WTC11 (cell line): ENCODE measurements around the gene BMP3.

ENCODE experiments used
- CBFB ChIP-seq: sonication (generic); formaldehyde crosslinking; IDR thresholded peaks from 2 replicates; pipeline ENCODE4 v1.8.1; 2022; ENCODE audit warnings: mild to moderate bottlenecking, low read depth, missing genetic modification reagents
- CREB1 ChIP-seq: sonication (generic); formaldehyde crosslinking; IDR thresholded peaks from 2 replicates; pipeline ENCODE4 v1.8.0; 2023; ENCODE audit warnings: mild to moderate bottlenecking, missing genetic modification reagents
- GTF2I ChIP-seq: fragments of 250-450 bp; sonication (Bioruptor Pico); conservative IDR thresholded peaks from 2 replicates; pipeline ENCODE4 v1.4.0; 2021; ENCODE audit warnings: mild to moderate bottlenecking
- HMGA2 ChIP-seq: fragments of 250-450 bp; sonication (Bioruptor Pico); IDR thresholded peaks from 2 replicates; pipeline ENCODE4 v1.4.0; 2021; ENCODE audit warnings: mild to moderate bottlenecking, moderate library complexity
- NFYB ChIP-seq: sonication (generic); formaldehyde crosslinking; conservative IDR thresholded peaks from 2 replicates; pipeline ENCODE4 v1.8.0; 2022; ENCODE audit warnings: low read depth, missing genetic modification reagents
- NR3C1 ChIP-seq: sonication (generic); formaldehyde crosslinking; conservative IDR thresholded peaks from 2 replicates; pipeline ENCODE4 v1.8.1; 2023; ENCODE audit warnings: low read depth, mild to moderate bottlenecking, missing genetic modification reagents
- OVOL2 ChIP-seq: fragments of 250-450 bp; sonication (Bioruptor Pico); IDR thresholded peaks from 2 replicates; pipeline ENCODE4 v1.9.0; 2021; ENCODE audit warnings: mild to moderate bottlenecking, borderline replicate concordance
- ZNF138 ChIP-seq: sonication (generic); formaldehyde crosslinking; conservative IDR thresholded peaks from 2 replicates; pipeline ENCODE4 v1.8.1; 2022; ENCODE audit warnings: mild to moderate bottlenecking, moderate library complexity, missing genetic modification reagents
- ZNF232 ChIP-seq: sonication (generic); formaldehyde crosslinking; IDR thresholded peaks from 2 replicates; pipeline ENCODE4 v1.8.0; 2022; ENCODE audit warnings: mild to moderate bottlenecking, missing genetic modification reagents
- TF ChIP-seq, protein P1 (sequence below): fragments of 200-600 bp; IDR thresholded peaks from 2 replicates; pipeline ENCODE4 v1.8.0; 2022; ENCODE audit warnings: antibody characterized with exemption
- TF ChIP-seq, protein P2 (sequence below): sonication (generic); formaldehyde crosslinking; IDR thresholded peaks from 2 replicates; pipeline ENCODE4 v1.8.1; 2022; ENCODE audit warnings: low read depth, mild to moderate bottlenecking, moderate library complexity, missing genetic modification reagents, borderline replicate concordance
- TF ChIP-seq, protein P3 (sequence below): sonication (generic); formaldehyde crosslinking; IDR thresholded peaks from 2 replicates; pipeline ENCODE4 v1.8.0; 2022; ENCODE audit warnings: mild to moderate bottlenecking, missing genetic modification reagents
- TF ChIP-seq, protein P4 (sequence below): sonication (generic); formaldehyde crosslinking; IDR thresholded peaks from 2 replicates; pipeline ENCODE4 v1.8.1; 2023; ENCODE audit warnings: mild to moderate bottlenecking, missing genetic modification reagents, borderline replicate concordance
- TF ChIP-seq, protein P5 (sequence below): sonication (generic); formaldehyde crosslinking; IDR thresholded peaks from 2 replicates; pipeline ENCODE4 v1.8.1; 2023; ENCODE audit warnings: mild to moderate bottlenecking, moderate library complexity, missing genetic modification reagents

DNA sequence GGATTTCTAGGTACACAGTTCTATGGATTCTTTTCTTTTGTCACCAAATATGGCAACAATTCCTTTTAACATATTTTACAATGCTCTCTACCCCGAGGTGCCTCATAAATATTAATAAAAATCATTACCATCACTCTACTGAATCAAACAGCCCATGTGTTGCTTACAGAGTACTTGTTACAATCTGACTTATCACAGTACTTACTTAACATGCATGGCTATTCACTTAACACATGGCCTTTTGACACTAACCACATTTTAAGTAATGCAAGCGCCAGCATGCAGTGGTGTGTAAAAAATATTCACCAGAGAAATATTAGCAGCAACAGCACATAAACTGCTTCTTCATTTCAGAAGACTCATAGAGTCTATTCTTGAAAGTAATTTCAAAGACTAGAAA, 64.9 kb downstream of the BMP3 start:
- TF ChIP-seq, protein P1, sequence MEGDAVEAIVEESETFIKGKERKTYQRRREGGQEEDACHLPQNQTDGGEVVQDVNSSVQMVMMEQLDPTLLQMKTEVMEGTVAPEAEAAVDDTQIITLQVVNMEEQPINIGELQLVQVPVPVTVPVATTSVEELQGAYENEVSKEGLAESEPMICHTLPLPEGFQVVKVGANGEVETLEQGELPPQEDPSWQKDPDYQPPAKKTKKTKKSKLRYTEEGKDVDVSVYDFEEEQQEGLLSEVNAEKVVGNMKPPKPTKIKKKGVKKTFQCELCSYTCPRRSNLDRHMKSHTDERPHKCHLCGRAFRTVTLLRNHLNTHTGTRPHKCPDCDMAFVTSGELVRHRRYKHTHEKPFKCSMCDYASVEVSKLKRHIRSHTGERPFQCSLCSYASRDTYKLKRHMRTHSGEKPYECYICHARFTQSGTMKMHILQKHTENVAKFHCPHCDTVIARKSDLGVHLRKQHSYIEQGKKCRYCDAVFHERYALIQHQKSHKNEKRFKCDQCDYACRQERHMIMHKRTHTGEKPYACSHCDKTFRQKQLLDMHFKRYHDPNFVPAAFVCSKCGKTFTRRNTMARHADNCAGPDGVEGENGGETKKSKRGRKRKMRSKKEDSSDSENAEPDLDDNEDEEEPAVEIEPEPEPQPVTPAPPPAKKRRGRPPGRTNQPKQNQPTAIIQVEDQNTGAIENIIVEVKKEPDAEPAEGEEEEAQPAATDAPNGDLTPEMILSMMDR = no peak
- TF ChIP-seq HMGA2 (no peak), CREB1 (CRISPR knock-in tag) (no peak), NFYB (CRISPR knock-in tag) (no peak), OVOL2 (no peak), ZNF138 (CRISPR knock-in tag) (no peak), ZNF232 (no peak), GTF2I (CRISPR knock-in tag) (no peak), CBFB (CRISPR knock-in tag) (no peak), NR3C1 (CRISPR knock-in tag) (no peak)
- TF ChIP-seq, protein P2, sequence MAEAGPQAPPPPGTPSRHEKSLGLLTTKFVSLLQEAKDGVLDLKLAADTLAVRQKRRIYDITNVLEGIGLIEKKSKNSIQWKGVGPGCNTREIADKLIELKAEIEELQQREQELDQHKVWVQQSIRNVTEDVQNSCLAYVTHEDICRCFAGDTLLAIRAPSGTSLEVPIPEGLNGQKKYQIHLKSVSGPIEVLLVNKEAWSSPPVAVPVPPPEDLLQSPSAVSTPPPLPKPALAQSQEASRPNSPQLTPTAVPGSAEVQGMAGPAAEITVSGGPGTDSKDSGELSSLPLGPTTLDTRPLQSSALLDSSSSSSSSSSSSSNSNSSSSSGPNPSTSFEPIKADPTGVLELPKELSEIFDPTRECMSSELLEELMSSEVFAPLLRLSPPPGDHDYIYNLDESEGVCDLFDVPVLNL = no peak
- TF ChIP-seq, protein P3, sequence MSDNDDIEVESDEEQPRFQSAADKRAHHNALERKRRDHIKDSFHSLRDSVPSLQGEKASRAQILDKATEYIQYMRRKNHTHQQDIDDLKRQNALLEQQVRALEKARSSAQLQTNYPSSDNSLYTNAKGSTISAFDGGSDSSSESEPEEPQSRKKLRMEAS = no peak
- TF ChIP-seq, protein P4, sequence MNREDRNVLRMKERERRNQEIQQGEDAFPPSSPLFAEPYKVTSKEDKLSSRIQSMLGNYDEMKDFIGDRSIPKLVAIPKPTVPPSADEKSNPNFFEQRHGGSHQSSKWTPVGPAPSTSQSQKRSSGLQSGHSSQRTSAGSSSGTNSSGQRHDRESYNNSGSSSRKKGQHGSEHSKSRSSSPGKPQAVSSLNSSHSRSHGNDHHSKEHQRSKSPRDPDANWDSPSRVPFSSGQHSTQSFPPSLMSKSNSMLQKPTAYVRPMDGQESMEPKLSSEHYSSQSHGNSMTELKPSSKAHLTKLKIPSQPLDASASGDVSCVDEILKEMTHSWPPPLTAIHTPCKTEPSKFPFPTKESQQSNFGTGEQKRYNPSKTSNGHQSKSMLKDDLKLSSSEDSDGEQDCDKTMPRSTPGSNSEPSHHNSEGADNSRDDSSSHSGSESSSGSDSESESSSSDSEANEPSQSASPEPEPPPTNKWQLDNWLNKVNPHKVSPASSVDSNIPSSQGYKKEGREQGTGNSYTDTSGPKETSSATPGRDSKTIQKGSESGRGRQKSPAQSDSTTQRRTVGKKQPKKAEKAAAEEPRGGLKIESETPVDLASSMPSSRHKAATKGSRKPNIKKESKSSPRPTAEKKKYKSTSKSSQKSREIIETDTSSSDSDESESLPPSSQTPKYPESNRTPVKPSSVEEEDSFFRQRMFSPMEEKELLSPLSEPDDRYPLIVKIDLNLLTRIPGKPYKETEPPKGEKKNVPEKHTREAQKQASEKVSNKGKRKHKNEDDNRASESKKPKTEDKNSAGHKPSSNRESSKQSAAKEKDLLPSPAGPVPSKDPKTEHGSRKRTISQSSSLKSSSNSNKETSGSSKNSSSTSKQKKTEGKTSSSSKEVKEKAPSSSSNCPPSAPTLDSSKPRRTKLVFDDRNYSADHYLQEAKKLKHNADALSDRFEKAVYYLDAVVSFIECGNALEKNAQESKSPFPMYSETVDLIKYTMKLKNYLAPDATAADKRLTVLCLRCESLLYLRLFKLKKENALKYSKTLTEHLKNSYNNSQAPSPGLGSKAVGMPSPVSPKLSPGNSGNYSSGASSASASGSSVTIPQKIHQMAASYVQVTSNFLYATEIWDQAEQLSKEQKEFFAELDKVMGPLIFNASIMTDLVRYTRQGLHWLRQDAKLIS (CRISPR knock-in tag) = no peak
- TF ChIP-seq, protein P5, sequence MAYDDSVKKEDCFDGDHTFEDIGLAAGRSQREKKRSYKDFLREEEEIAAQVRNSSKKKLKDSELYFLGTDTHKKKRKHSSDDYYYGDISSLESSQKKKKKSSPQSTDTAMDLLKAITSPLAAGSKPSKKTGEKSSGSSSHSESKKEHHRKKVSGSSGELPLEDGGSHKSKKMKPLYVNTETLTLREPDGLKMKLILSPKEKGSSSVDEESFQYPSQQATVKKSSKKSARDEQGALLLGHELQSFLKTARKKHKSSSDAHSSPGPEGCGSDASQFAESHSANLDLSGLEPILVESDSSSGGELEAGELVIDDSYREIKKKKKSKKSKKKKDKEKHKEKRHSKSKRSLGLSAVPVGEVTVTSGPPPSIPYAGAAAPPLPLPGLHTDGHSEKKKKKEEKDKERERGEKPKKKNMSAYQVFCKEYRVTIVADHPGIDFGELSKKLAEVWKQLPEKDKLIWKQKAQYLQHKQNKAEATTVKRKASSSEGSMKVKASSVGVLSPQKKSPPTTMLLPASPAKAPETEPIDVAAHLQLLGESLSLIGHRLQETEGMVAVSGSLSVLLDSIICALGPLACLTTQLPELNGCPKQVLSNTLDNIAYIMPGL (CRISPR knock-in tag) = no peak
